Activated CD4-positive, alpha-beta T cell treated with anti-CD3 and anti-CD28 coated beads for 36 hours (primary cell): Measurements from ENCODE around the gene F2R. TPM values are rescaled to one million over a fixed set of nuclear protein-coding genes. Genes with fewer than 3 reads are reported as not detected.
"Not testable (repeated sequence)": the region's sequence is repeated elsewhere in the genome, so short reads cannot be mapped to it uniquely, and the experiment has no call there.

Experiments
- ATAC-seq: fragments of 200-7000 bp; cut with Tn5 transposase; one replicate; pipeline ENCODE4 v1.10.0; 2021; ENCODE audit warnings: mild to moderate bottlenecking, moderate library complexity
- CTCF ChIA-PET: fragments of 350-600 bp; sonication (Branson Sonifier 250); formaldehyde crosslinking; loops from one replicate; lab custom pipeline; 2021; ENCODE audit warnings: antibody characterized with exemption; lab: Charles Lee
- POLR2A ChIA-PET: fragments of 350-600 bp; sonication (Branson Sonifier 250); formaldehyde crosslinking; loops from one replicate; lab custom pipeline; 2021; ENCODE audit warnings: antibody characterized with exemption, inconsistent platforms; lab: Charles Lee
- DNase-seq: peaks from one replicate; pipeline ENCODE4 v3.0.0-alpha.2; 2020
- H3K27ac Mint-ChIP-seq: one replicate; pipeline ENCODE4 v1.8.0; 2021; ENCODE audit warnings: mixed read lengths
- H3K27me3 Mint-ChIP-seq: one replicate; pipeline ENCODE4 v1.8.0; 2021; ENCODE audit warnings: mixed read lengths
- H3K36me3 Mint-ChIP-seq: one replicate; pipeline ENCODE4 v1.8.0; 2021; ENCODE audit warnings: low read depth, mixed read lengths
- H3K4me1 Mint-ChIP-seq: one replicate; pipeline ENCODE4 v1.8.0; 2021; ENCODE audit warnings: mixed read lengths
- H3K4me3 Mint-ChIP-seq: one replicate; pipeline ENCODE4 v1.8.0; 2021; ENCODE audit warnings: mild to moderate bottlenecking, moderate library complexity, mixed read lengths
- H3K9me3 Mint-ChIP-seq: one replicate; pipeline ENCODE4 v1.8.0; 2021; ENCODE audit warnings: low read depth, mixed read lengths
- intact Hi-C, 2 experiments: fragments of 100-400 bp; cut with DNase I in 1 of 2; cut with micrococcal nuclease in 1 of 2; formaldehyde crosslinking; loops; one replicate each; pipeline versions ENCODE4 v1.14.2 to v1.15.1; 2022 to 2024; cut with DNase I, micrococcal nuclease
- total RNA-seq, 2 experiments: library from RNA; stranded (reverse); gene quantifications; one replicate each; pipeline ENCODE4 v1.2.3, GENCODE V29; 2021

The F2R gene
- total RNA-seq, 2 experiments from 2014 or later: 1.4 TPM

GRCh38 chr5:76780616-76781015, 64.7 kb downstream of the F2R start:
- H3K36me3 Mint-ChIP-seq, H3K4me1 Mint-ChIP-seq, H3K27ac Mint-ChIP-seq, H3K27me3 Mint-ChIP-seq, DNase-seq, POLR2A ChIA-PET, H3K9me3 Mint-ChIP-seq, intact Hi-C loops, ATAC-seq, H3K4me3 Mint-ChIP-seq: not testable (repeated sequence)
- CTCF ChIA-PET: interaction anchor here (0.6 to 1.0 kb wide), 2 partner anchors 43 to 58 kb away, joined by 3 read pairs; no protein-coding TSS in a partner anchor

GRCh38 chr5:76781775-76782174, 65.8 kb downstream of the F2R start:
- no peak overlapping the region for H3K4me3 Mint-ChIP-seq
- no peak for DNase-seq
- intact Hi-C loops: no loop called here
- H3K36me3 Mint-ChIP-seq: no peaks in the 10 kb centered on the region
- no peaks in the 10 kb centered on the region for H3K9me3 Mint-ChIP-seq
- no peak for ATAC-seq
- ChIA-PET CTCF (interaction anchor here (0.6 kb wide), 3 partner anchors 9 to 143 kb away, joined by 3 to 4 read pairs (median 3); no protein-coding TSS in a partner anchor), POLR2A (no interaction called here)
- H3K27ac Mint-ChIP-seq: no peak overlapping the region
- no peaks in the 10 kb centered on the region for H3K4me1 Mint-ChIP-seq
- H3K27me3 Mint-ChIP-seq: no peaks in the 10 kb centered on the region

- ChIA-PET CTCF (interaction anchor here (0.6 to 0.9 kb wide), 2 partner anchors 8 to 140 kb away, joined by 3 to 5 read pairs; no protein-coding TSS in a partner anchor), POLR2A (no interaction called here)
Measured at GRCh38 chr5:76782444-76782843, 66.5 kb downstream of the F2R start.

More at GRCh38 chr5:76782444-76782843, 66.5 kb downstream of the F2R start:
- Mint-ChIP-seq H3K4me1 (no peaks in the 10 kb centered on the region), H3K27me3 (no peaks in the 10 kb centered on the region), H3K27ac (no peak overlapping the region), H3K36me3 (no peaks in the 10 kb centered on the region), H3K9me3 (no peaks in the 10 kb centered on the region), H3K4me3 (no peak overlapping the region)
- no peak for DNase-seq
- intact Hi-C loops: no loop called here
- ATAC-seq: no peak

Other genes with a start within 250 kb of the F2R start
- not detected for gene F2RL2, start 92.7 kb upstream of the F2R start, total RNA-seq
- gene F2RL1, start 102.9 kb downstream of the F2R start, total RNA-seq: 1 to 10 TPM; 1.3 to 1.6 TPM
- 1 to 10 TPM; 1.3 to 2.1 TPM for gene S100Z, start 133.9 kb downstream of the F2R start, total RNA-seq
- under 1 TPM; 0.23 to 0.27 TPM for gene CRHBP, start 236.9 kb downstream of the F2R start, total RNA-seq